Muscle of leg (tissue), 11 donors: Measurements from ENCODE around the gene ADGRF5. TPM values are rescaled to one million over a fixed set of nuclear protein-coding genes. Genes with fewer than 3 reads are reported as not detected.
"Not testable (repeated sequence)": the region's sequence is repeated elsewhere in the genome, so short reads cannot be mapped to it uniquely, and the experiment has no call there.

ENCODE experiments used
- DNase-seq: peaks from one replicate; pipeline ENCODE4 v3.0.0; 2013
- H3K27ac ChIP-seq: one replicate; pipeline ENCODE4 v1.5.1; 2013; ENCODE audit warnings: mild to moderate bottlenecking, low read length, control low read depth
- H3K27me3 ChIP-seq: one replicate; pipeline ENCODE4 v1.6.1; 2013; ENCODE audit warnings: low read length; ENCODE audit not compliant: control insufficient read depth, insufficient read depth
- H3K36me3 ChIP-seq: one replicate; pipeline ENCODE4 v1.6.1; 2013; ENCODE audit warnings: low read length; ENCODE audit not compliant: control insufficient read depth, insufficient read depth
- H3K4me1 ChIP-seq: one replicate; pipeline ENCODE4 v1.6.1; 2013; ENCODE audit warnings: low read length; ENCODE audit not compliant: control insufficient read depth, insufficient read depth
- H3K4me3 ChIP-seq: one replicate; pipeline ENCODE4 v1.5.1; 2013; ENCODE audit warnings: low read length, control low read depth
- H3K9me3 ChIP-seq: replicated peaks from 2 replicates; pipeline ENCODE4 v1.6.1; 2013; ENCODE audit warnings: low read depth, low read length; ENCODE audit not compliant: control insufficient read depth
- WGBS: methylation state at CpG from one replicate; pipeline ENCODE4 v1.1.5; 2013; ENCODE audit warnings: missing lambda C conversion rate; ENCODE audit not compliant: insufficient coverage; 5-methylcytosine and 5-hydroxymethylcytosine counted together
- polyA plus RNA-seq, 8 donors: library from polyadenylated mRNA; unstranded; fragments of 120-200 nt; gene quantifications; one replicate each; pipeline versions ENCODE4 v1.2.1 to v1.2.3, GENCODE V29; 2013; ENCODE audit warnings: inconsistent platforms in 1 of 8, low replicate concordance in 1 of 8; ENCODE audit not compliant: insufficient read length in 8 of 8, insufficient read depth in 1 of 8
- total RNA-seq: library from RNA; stranded (reverse); fragments of 120-200 nt; gene quantifications from one replicate; pipeline ENCODE4 v1.2.4, GENCODE V29; 2013

Gene ADGRF5
- total and polyA plus RNA-seq, 9 donors, result 19.1 to 28.7 (median 25.2) TPM

GRCh38 chr6:46838033-46838432, 83.7 kb downstream of the ADGRF5 start:
- 100% methylated on average over 1 of the region's 2 CpGs for WGBS

GRCh38 chr6:46834991-46835390, 86.7 kb downstream of the ADGRF5 start:
- not testable (repeated sequence) for H3K4me1 ChIP-seq, DNase-seq, H3K9me3 ChIP-seq, H3K27ac ChIP-seq, H3K36me3 ChIP-seq, H3K4me3 ChIP-seq, H3K27me3 ChIP-seq
- no CpG with 5 or more reads among the region's 2 CpGs for WGBS

More at GRCh38 chr6:46838033-46838432, 83.7 kb downstream of the ADGRF5 start:
- Histone ChIP-seq H3K27ac (no peak overlapping the region), H3K9me3 (peaks cover 3% of the 10 kb centered on the region), H3K36me3 (no peaks in the 10 kb centered on the region), H3K4me3 (no peak overlapping the region), H3K4me1 (no peaks in the 10 kb centered on the region), H3K27me3 (no peaks in the 10 kb centered on the region)
- no peak for DNase-seq

GRCh38 chr6:46834257-46834916, 87.4 kb downstream of the ADGRF5 start:
- H3K4me3 ChIP-seq, H3K4me1 ChIP-seq, H3K36me3 ChIP-seq, DNase-seq, H3K27me3 ChIP-seq, H3K9me3 ChIP-seq, H3K27ac ChIP-seq: not testable (repeated sequence)
- WGBS, result no CpG with 5 or more reads among the region's 7 CpGs

GRCh38 chr6:46832816-46833215, 88.9 kb downstream of the ADGRF5 start:
- DNase-seq, result no peak
- H3K9me3 ChIP-seq, result no peaks in the 10 kb centered on the region
- no CpG with 5 or more reads among the region's 3 CpGs for WGBS
- H3K27ac ChIP-seq, result no peak overlapping the region
- H3K27me3 ChIP-seq, result no peaks in the 10 kb centered on the region
- H3K36me3 ChIP-seq, result no peaks in the 10 kb centered on the region
- no peak overlapping the region for H3K4me3 ChIP-seq
- H3K4me1 ChIP-seq, result no peaks in the 10 kb centered on the region

DNA sequence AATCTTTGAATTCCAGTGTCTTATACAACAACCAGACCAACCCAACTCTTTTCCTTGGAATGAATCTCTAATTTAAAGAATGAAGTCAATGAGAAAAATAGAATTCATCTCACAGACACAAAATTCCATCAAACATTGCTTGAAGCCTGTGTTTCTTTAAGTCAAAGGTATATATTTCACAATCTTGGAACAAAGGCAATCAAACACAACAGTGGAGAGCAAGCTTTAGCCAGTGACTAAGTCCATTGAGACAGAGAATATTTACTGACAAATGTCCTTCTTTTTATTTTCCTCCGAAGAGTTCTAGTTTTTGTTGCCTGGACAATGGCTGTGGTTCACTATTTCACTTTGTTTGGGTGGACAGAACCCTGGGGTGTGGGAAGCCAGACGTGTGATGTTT, 92.8 kb downstream of the ADGRF5 start:
- no peaks in the 10 kb centered on the region for H3K36me3 ChIP-seq
- H3K4me1 ChIP-seq, result no peaks in the 10 kb centered on the region
- no peak overlapping the region for H3K4me3 ChIP-seq
- DNase-seq, result no peak
- H3K9me3 ChIP-seq, result no peaks in the 10 kb centered on the region
- H3K27ac ChIP-seq, result no peak overlapping the region
- H3K27me3 ChIP-seq, result no peaks in the 10 kb centered on the region
- WGBS, result 50% methylated on average over 1 of the region's 2 CpGs

GRCh38 chr6:46821458-46821881, 100.3 kb downstream of the ADGRF5 start:
- Histone ChIP-seq H3K9me3 (no peaks in the 10 kb centered on the region), H3K4me3 (no peak overlapping the region), H3K4me1 (no peaks in the 10 kb centered on the region), H3K27me3 (no peaks in the 10 kb centered on the region), H3K27ac (no peak overlapping the region), H3K36me3 (no peaks in the 10 kb centered on the region)
- no peak for DNase-seq
- WGBS, result no CpG with 5 or more reads among the region's 4 CpGs

- no peak for DNase-seq
- Histone ChIP-seq H3K4me3 (no peak overlapping the region), H3K27me3 (no peaks in the 10 kb centered on the region), H3K27ac (no peak overlapping the region), H3K36me3 (no peaks in the 10 kb centered on the region), H3K4me1 (no peaks in the 10 kb centered on the region), H3K9me3 (no peaks in the 10 kb centered on the region)
- WGBS, result 72% methylated on average over 5 of the region's 7 CpGs
Measured at GRCh38 chr6:46819561-46819960, 102.2 kb downstream of the ADGRF5 start.

DNA sequence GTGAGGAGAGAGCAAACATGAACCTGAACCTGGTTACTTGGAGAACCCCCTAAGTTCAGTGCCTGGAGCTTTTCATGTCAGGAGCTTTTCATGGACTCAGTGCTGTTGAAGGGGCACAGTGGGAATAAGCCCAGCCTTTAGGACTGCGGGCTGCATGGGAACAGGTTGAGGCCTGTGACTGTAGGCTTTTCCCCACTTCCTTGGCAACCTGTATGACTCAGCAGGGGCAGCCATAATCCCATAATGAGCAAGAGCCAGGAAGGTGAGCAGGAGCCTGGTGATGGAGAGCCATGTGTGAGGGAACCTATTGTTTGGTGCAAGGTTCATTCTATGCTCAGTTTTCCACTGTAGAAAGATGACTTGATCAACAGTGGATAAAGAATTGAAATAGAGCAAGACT, 105.1 kb downstream of the ADGRF5 start:
- no peaks in the 10 kb centered on the region for H3K27me3 ChIP-seq
- H3K9me3 ChIP-seq, result no peaks in the 10 kb centered on the region
- H3K4me3 ChIP-seq, result no peak overlapping the region
- no peak overlapping the region for H3K27ac ChIP-seq
- no peak for DNase-seq
- H3K4me1 ChIP-seq, result no peaks in the 10 kb centered on the region
- 100% methylated on average over 1 of the region's 1 CpG for WGBS
- H3K36me3 ChIP-seq, result no peaks in the 10 kb centered on the region

DNA sequence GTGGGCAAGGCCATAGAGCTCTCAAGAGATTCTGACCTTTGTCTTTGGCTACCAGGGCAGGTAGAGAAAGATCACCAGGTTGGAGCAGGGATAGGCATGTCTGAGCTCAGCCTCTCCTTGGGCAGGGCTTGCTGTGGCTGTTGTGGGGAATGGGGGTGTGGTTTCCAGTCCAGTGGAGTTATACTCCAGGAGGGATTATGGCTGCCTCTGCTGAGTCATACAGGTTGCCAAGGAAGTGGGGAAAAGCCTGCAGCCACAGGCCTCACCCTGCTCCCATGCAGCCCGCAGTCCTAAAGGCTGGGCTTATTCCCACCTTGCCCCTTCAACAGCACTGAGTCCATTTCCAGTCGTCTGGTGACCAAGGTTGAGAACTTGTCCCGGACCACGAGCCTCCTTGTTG, 106.6 kb downstream of the ADGRF5 start:
- H3K27ac ChIP-seq, result no peak overlapping the region
- WGBS, result 67% methylated on average over 4 of the region's 4 CpGs
- H3K27me3 ChIP-seq, result no peaks in the 10 kb centered on the region
- H3K4me3 ChIP-seq, result no peak overlapping the region
- no peaks in the 10 kb centered on the region for H3K4me1 ChIP-seq
- DNase-seq, result no peak
- no peaks in the 10 kb centered on the region for H3K36me3 ChIP-seq
- H3K9me3 ChIP-seq, result no peaks in the 10 kb centered on the region

- no peaks in the 10 kb centered on the region for H3K4me1 ChIP-seq
- H3K27me3 ChIP-seq, result no peaks in the 10 kb centered on the region
- no peak overlapping the region for H3K27ac ChIP-seq
- no peak for DNase-seq
- no peaks in the 10 kb centered on the region for H3K9me3 ChIP-seq
- WGBS, result no CpG with 5 or more reads among the region's 1 CpG
- no peak overlapping the region for H3K4me3 ChIP-seq
- no peaks in the 10 kb centered on the region for H3K36me3 ChIP-seq
Measured at GRCh38 chr6:46808806-46809205, 112.9 kb downstream of the ADGRF5 start.
